Measurements from ENCODE around the gene EGFR. TPM values are rescaled to one million over a fixed set of nuclear protein-coding genes. Genes with fewer than 3 reads are reported as not detected.

EGFR gene
- total RNA-seq, 1 experiment from 2014 or later: 50.0 TPM

DNA sequence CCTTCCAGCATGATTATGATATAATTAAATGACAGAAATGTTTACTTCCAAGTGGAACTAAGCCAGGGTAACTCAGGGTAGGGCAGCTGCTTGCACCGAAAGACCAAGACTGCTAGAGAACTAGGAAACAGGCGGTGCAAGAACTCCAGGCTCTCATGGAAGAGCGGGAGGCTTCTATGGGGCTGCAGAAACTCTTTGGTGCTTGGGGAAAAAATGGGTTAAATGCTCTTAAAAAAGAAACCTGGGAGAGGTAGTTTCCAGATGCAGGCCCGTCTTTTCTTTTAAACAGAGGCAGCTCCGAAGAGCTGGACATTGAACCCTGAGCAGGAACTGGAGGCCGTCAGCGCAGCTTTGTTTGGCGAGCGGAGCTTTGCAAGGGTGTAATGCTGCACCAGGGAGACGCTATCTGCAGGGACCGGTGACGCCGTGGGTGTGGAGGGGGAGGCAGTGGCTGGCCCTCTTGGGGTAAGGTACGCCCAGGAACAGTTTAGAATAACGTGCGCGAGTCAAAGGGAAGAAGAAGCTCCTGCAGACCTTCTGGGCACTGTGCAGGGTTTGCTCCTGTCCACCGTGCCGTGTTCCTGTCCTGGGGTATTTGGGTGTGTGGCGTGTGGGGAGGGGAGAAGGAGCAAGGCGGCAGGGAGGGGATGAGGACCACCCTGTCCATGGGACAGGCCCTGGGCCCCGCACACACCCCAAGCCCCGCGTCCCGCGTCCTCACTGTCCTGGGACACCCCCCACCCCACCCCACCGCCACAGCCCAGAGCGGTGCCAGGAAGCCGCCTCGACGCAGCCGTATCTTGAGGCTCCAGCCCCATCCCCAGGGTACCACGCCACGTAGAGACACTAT, 59.0 kb downstream of the EGFR start:
- Histone ChIP-seq H3K9me2 (replicated peaks; ENCODE audit: low read length) (no peaks in the 10 kb centered on the region), H3F3A (ENCODE audit: low read length, unreplicated experiment) (peaks cover 2% of the 10 kb centered on the region), H3K79me2 (ENCODE audit: low read length) (peaks cover 78% of the 10 kb centered on the region), H3K27ac (ENCODE audit: low read length) (no peak overlapping the region), H3K4me1 (ENCODE audit: insufficient read depth, low read length) (peaks cover 26% of the 10 kb centered on the region), H4K20me1 (ENCODE audit: low read length) (no peaks in the 10 kb centered on the region), H3K27me3 (ENCODE audit: low read length) (no peaks in the 10 kb centered on the region), H3K9me3 (ENCODE audit: low read length) (no peaks in the 10 kb centered on the region), H3K4me2 (ENCODE audit: low read length) (no peak overlapping the region), H3K9ac (ENCODE audit: low read length) (no peak overlapping the region), H2AFZ (ENCODE audit: low read length) (no peak overlapping the region), H3K36me3 (ENCODE audit: low read depth, low read length) (peaks cover 7% of the 10 kb centered on the region), H3K4me3 (ENCODE audit: low read length) (no peak overlapping the region)
- no peak for ATAC-seq
- BruUV-seq (replicated peaks): no TSS peak
- TF ChIP-seq EZH2phosphoT487 (IDR thresholded peaks at IDR 0.05; ENCODE audit: borderline replicate concordance, low read length) (no peak), EZH2 (IDR thresholded peaks at IDR 0.05; ENCODE audit: low read length, unreplicated experiment) (no peak)
- TF ChIP-seq, protein P1, sequence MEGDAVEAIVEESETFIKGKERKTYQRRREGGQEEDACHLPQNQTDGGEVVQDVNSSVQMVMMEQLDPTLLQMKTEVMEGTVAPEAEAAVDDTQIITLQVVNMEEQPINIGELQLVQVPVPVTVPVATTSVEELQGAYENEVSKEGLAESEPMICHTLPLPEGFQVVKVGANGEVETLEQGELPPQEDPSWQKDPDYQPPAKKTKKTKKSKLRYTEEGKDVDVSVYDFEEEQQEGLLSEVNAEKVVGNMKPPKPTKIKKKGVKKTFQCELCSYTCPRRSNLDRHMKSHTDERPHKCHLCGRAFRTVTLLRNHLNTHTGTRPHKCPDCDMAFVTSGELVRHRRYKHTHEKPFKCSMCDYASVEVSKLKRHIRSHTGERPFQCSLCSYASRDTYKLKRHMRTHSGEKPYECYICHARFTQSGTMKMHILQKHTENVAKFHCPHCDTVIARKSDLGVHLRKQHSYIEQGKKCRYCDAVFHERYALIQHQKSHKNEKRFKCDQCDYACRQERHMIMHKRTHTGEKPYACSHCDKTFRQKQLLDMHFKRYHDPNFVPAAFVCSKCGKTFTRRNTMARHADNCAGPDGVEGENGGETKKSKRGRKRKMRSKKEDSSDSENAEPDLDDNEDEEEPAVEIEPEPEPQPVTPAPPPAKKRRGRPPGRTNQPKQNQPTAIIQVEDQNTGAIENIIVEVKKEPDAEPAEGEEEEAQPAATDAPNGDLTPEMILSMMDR (conservative IDR thresholded peaks at IDR 0.05; ENCODE audit: low read depth, low read length): no peak
- POLR2A ChIA-PET (ENCODE audit: unreplicated experiment): interaction anchor here (1.0 kb wide), 1 partner anchor 9 kb away, joined by 4 read pairs; no protein-coding TSS in a partner anchor
- DNase-seq: no peak
- intact Hi-C loops (cut with micrococcal nuclease): loop anchor here (10.0 kb wide), 1 partner anchor 113 kb away; no protein-coding TSS in a partner anchor
- CTCF ChIA-PET: no interaction called here

DNA sequence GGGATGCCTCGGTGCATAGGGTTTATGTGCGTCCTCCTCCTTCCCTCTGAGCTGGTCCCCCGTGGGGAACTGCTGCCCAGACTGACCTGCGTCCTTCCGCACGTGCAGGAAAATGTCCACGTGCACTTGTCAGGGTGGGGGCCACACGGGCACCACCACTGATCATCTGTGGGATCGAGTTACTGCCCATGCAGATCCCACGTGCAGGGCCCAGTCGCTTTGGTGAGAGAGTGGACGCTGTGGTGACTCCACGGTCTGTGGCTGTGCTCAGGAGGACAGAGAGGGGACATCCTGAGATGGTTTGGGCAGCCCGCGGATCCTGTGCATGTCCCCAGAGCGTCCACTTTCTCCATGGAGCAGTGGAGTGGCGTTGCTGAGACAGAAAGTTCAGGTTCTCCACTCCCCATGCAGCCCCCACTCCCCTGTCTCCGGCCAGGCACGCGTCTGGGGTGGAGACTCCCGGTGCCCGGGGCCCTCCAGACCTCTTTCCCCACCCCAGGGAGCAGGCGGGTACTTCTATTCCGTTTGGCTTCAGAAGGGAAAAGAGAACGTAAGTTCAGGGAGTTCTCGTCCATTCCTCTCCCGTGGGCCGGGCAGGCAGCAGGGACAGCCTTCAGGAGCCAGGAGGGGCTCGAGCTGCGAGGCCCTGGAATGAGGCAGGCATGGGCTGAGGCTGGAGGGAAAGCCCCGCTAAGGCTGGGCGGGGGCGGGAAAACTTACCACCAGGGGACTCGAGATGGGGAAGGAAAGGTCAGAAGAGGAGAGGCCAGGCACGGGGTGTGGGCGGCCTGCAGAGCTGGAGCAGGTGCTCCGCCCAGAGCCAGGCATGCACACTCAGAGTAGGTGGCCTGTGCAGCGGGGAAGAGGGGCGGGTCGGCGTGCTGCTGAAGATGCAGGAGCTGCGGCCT, 59.9 kb downstream of the EGFR start:
- ATAC-seq (no peak), DNase-seq (no peak)
- Histone ChIP-seq H3K9me2 (replicated peaks; ENCODE audit: low read length) (no peaks in the 10 kb centered on the region), H3F3A (ENCODE audit: low read length, unreplicated experiment) (no peaks in the 10 kb centered on the region), H3K36me3 (ENCODE audit: low read depth, low read length) (peaks cover 10% of the 10 kb centered on the region), H3K27ac (ENCODE audit: low read length) (no peak overlapping the region), H3K9ac (ENCODE audit: low read length) (no peak overlapping the region), H3K4me3 (ENCODE audit: low read length) (no peak overlapping the region), H3K9me3 (ENCODE audit: low read length) (no peaks in the 10 kb centered on the region), H3K79me2 (ENCODE audit: low read length) (peaks cover 82% of the 10 kb centered on the region), H3K27me3 (ENCODE audit: low read length) (no peaks in the 10 kb centered on the region), H2AFZ (ENCODE audit: low read length) (no peak overlapping the region), H4K20me1 (ENCODE audit: low read length) (no peaks in the 10 kb centered on the region), H3K4me1 (ENCODE audit: insufficient read depth, low read length) (peaks cover 24% of the 10 kb centered on the region), H3K4me2 (ENCODE audit: low read length) (no peak overlapping the region)
- no peak for TF ChIP-seq EZH2 (IDR thresholded peaks at IDR 0.05; ENCODE audit: low read length, unreplicated experiment)
- TF ChIP-seq, protein P1 (conservative IDR thresholded peaks at IDR 0.05; ENCODE audit: low read depth, low read length): no peak
- TF ChIP-seq EZH2phosphoT487 (IDR thresholded peaks at IDR 0.05; ENCODE audit: borderline replicate concordance, low read length): no peak
- BruUV-seq (replicated peaks): no TSS peak
- POLR2A ChIA-PET (ENCODE audit: unreplicated experiment): no interaction called here
- CTCF ChIA-PET: no interaction called here
- intact Hi-C loops (cut with micrococcal nuclease): loop anchor here (10.0 kb wide), 1 partner anchor 114 kb away; no protein-coding TSS in a partner anchor
